Measurements from ENCODE around the gene KCNE1. TPM values are rescaled to one million over a fixed set of nuclear protein-coding genes. Genes with fewer than 3 reads are reported as not detected.

KCNE1 gene
- total and polyA plus RNA-seq, 2 of the 4 experiments (the other 2 are of a cell fraction) = 0.46 to 0.90 TPM

GRCh38 chr21:34526618-34527290 lies 14.7 kb upstream of the KCNE1 start:
- Histone ChIP-seq H2AK9ac (replicated peaks; ENCODE audit: low read depth, low read length, poor library complexity) (no peak overlapping the region), H2BK5ac (ENCODE audit: low read depth, low read length, poor library complexity, severe bottlenecking) (peak overlapping the region; percentile 98), H3K9me3 (ENCODE audit: control insufficient read depth, insufficient read depth, low read length) (no peaks in the 10 kb centered on the region), H3K4me3 (ENCODE audit: insufficient read depth, low read depth, low read length) (peak overlapping the region; percentile 57), H3K27ac (ENCODE audit: insufficient read depth, low read length) (peak overlapping the region; percentile 58), H3K23ac (ENCODE audit: low read depth, low read length) (peak overlapping the region; percentile 97), H3K56ac (ENCODE audit: extremely low read depth, insufficient read depth, low read length) (peak overlapping the region; percentile 91), H3K18ac (ENCODE audit: low read depth, low read length) (peak overlapping the region; percentile 91), H3K9me1 (ENCODE audit: insufficient read depth, low read length) (peaks cover 6% of the 10 kb centered on the region; the same call in 1 of the 2 replicates), H4K91ac (ENCODE audit: insufficient read depth, low read depth, low read length) (peak overlapping the region; percentile 80), H2AK5ac (ENCODE audit: low read depth, low read length) (peak overlapping the region; percentile 12), H3K9ac (ENCODE audit: low read depth, low read length) (peak overlapping the region; percentile 86), H2AFZ (replicated peaks; ENCODE audit: low read length, poor library complexity) (no peak overlapping the region), H4K20me1 (ENCODE audit: insufficient read depth, low read length) (peaks cover 24% of the 10 kb centered on the region), H3K36me3 (ENCODE audit: control insufficient read depth, insufficient read depth, low read length) (peaks cover 17% of the 10 kb centered on the region), H3K14ac (replicated peaks; ENCODE audit: low read depth, low read length) (peak overlapping the region; percentile 96), H4K8ac (ENCODE audit: low read depth in 2 of 2, low read length in 2 of 2) (peak overlapping the region; percentile 60 to 91), H3K27me3 (ENCODE audit: control insufficient read depth, insufficient read depth, low read length) (no peaks in the 10 kb centered on the region), H2BK15ac (ENCODE audit: low read depth, low read length) (peak overlapping the region; percentile 51; the same call in 1 of the 3 replicates), H2BK120ac (ENCODE audit: low read depth, low read length) (peak overlapping the region; percentile 84), H3K4me1 (ENCODE audit: control insufficient read depth, insufficient read depth, low read length) (peaks cover 11% of the 10 kb centered on the region), H4K5ac (ENCODE audit: low read depth, low read length) (peak overlapping the region; percentile 80), H3K4me2 (ENCODE audit: low read depth, low read length) (peak overlapping the region; percentile 80), H2BK20ac (ENCODE audit: low read depth, low read length) (peak overlapping the region; percentile 62), H3K79me1 (ENCODE audit: low read depth in 1 of 2, low read length in 2 of 2) (peaks cover 6 to 54% of the 10 kb centered on the region in 2 experiments), H3K4ac (ENCODE audit: low read depth, low read length) (peak overlapping the region; percentile 86)
- in situ Hi-C loops (cut with MboI; ENCODE audit: low sequenced_read_pairs) (no loop called here), intact Hi-C loops (cut with micrococcal nuclease) (loop anchor here (1.0 to 5.0 kb wide), 3 partner anchors 18 to 76 kb away; no protein-coding TSS in a partner anchor), dilution Hi-C loops (cut with HindIII; ENCODE audit: low sequenced_read_pairs, unreplicated experiment) (no loop called here)
- no TSS peak for BruUV-seq (replicated peaks)
- ATAC-seq (ENCODE audit: low read depth) = peak; percentile 79
- WGBS, 2 experiments (ENCODE audit: extremely low coverage in 2 of 2, insufficient read length in 1 of 2) = 0% methylated on average over 1 of the region's 10 CpGs; no CpG with 5 or more reads in 1 of the 2 experiments
- DNase-seq = peak; percentile 100
- ChIA-PET CTCF (interaction anchor here (1.4 to 3.2 kb wide), 2 partner anchors 16 to 76 kb away, joined by 4 to 15 read pairs; no protein-coding TSS in a partner anchor), POLR2A (ENCODE audit: unreplicated experiment) (interaction anchor here (0.7 to 2.2 kb wide), 9 partner anchors 9 to 74 kb away, joined by 3 to 12 read pairs (median 4); no protein-coding TSS in a partner anchor)
- TF ChIP-seq SMC3 (IDR thresholded peaks at IDR 0.05; ENCODE audit: low read depth, low read length) (no peak), NFE2L2 (IDR thresholded peaks at IDR 0.05; ENCODE audit: low read depth, low read length) (peak; percentile 32), BHLHE40 (IDR thresholded peaks at IDR 0.05; ENCODE audit: low read depth, low read length) (peak; percentile 68), ELK1 (IDR thresholded peaks at IDR 0.05; ENCODE audit: borderline replicate concordance, low read depth, low read length) (no peak), RFX5 (IDR thresholded peaks at IDR 0.05; ENCODE audit: low read depth, low read length) (no peak), FOS (IDR thresholded peaks at IDR 0.05; ENCODE audit: low read depth, low read length) (peak; percentile 79), POLR2A (IDR thresholded peaks at IDR 0.05; ENCODE audit: low read depth, low read length) (peak; percentile 99), MAZ (IDR thresholded peaks at IDR 0.05; ENCODE audit: borderline replicate concordance, low read depth, low read length) (peak; percentile 97), MXI1 (IDR thresholded peaks at IDR 0.05; ENCODE audit: borderline replicate concordance, low read depth, low read length) (peak; percentile 36; the same call in 1 of the 2 replicates), RCOR1 (IDR thresholded peaks at IDR 0.05; ENCODE audit: insufficient replicate concordance, low read length) (no peak), MAFK (IDR thresholded peaks at IDR 0.05; ENCODE audit: low read depth, low read length) (peak; percentile 84), CEBPB (IDR thresholded peaks at IDR 0.05; ENCODE audit: low read depth, low read length) (peak; percentile 93), USF2 (IDR thresholded peaks at IDR 0.05; ENCODE audit: low read depth, low read length) (no peak), CTCF (conservative IDR thresholded peaks at IDR 0.05; ENCODE audit: low read depth, low read length) (no peak)
